Activated CD4-positive, alpha-beta T cell treated with anti-CD3 and anti-CD28 coated beads for 4 hours (primary cell): ENCODE data around the gene CYSTM1.
A peak's percentile ranks its signal among the peaks of the same experiment; 100 is the strongest.

Experiments
- DNase-seq, 2 donors: peaks; one replicate each; pipeline ENCODE4 v3.0.0-alpha.2; 2020

CYSTM1 gene

DNA sequence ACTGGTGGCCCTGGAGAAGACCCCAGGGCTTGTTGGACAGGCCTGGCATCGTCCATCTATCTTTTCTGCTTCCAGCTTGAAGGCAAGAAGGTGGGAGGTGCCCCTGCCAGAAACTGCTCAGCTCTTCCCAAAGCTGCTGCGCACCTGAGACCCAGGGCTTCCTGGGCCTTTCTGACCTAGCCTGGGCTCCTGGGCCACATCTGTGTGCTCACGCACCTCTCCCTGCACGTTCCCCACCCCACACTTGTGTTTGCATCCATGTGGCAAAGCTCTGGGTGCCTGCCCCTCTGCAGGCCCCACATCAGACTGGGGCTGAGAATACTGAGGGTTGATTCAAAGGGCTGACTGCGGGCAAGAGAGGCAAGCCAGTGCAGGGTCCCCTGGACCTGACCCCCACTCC lies 64.5 kb downstream of the CYSTM1 start:
- no peak for DNase-seq

DNA sequence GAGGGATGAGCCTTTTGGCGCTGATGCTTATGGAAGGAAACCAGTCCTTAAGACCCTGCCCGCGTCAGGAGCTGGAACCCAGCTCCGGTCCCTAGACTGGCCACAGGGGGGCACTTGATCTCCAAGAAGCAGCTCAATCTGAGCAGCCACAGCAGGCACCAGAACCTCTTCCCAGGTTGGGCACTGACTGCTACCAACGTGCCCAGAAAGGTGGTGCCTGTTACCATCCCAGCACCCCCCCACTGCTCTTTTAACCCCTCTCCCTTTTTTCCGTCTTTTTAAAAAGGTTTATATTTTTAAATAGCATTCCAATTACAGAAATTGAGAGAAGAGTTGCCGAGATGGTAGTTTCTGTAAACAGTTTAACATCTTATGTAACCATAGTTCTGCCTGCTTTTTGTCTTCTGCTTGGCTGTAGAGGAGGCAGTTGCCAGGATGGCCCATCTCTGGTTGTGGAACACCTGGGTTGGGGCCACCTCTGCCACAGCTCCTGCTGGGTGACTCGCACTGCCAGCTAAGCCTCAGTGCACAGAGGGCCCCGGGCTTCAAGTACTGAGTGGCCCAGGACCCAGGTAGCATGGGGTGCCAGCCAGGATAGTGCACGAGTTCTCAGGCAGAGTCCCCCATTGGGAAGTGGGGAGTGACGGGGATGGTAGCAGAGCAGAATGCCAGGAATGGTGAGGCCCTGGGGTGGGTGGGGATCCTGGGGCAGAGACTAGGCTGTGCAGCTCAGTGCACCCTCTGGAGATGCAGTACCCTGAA lies 65.1 kb downstream of the CYSTM1 start:
- DNase-seq: peak; percentile 58 to 60

GRCh38 chr5:140240987-140241706 lies 66.2 kb downstream of the CYSTM1 start:
- no peak for DNase-seq

- no peak for DNase-seq
These were observed 67.1 kb downstream of the CYSTM1 start for GRCh38 chr5:140242099-140242498.

DNA sequence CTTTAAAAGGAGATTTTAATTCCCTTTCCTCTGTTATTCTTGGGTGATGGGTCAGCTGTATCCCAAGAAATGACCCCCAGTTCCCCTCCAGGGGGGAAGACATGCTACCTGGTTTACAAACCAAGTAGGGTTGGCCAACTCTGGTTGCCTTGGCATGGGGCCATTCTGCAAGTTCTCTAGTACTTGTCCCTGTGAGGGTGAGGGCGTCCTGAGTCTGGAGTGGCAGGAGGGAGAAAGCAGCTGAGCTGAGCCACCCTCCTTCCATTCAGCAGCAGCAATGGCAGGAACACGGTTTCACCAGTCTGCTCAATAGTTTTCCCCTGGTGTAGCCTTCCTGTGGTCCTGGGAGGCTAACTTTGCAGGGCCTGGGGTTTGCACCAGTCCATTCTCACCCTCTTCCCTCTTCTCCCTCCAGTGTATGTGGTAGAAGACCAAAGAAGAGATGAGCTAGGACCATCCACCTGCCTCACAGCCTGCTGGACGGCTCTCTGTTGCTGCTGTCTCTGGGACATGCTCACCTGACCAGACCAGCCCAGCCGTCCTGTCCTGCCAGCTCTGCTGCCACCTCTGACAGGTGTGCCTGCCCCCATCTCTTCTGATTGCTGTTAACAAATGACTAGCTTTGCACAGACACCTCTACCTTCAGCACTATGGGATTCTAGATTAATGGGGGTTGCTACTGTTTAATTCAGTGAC lies 68.0 kb downstream of the CYSTM1 start:
- DNase-seq: no peak

GRCh38 chr5:140243706-140244250 lies 68.8 kb downstream of the CYSTM1 start:
- DNase-seq: no peak

DNA sequence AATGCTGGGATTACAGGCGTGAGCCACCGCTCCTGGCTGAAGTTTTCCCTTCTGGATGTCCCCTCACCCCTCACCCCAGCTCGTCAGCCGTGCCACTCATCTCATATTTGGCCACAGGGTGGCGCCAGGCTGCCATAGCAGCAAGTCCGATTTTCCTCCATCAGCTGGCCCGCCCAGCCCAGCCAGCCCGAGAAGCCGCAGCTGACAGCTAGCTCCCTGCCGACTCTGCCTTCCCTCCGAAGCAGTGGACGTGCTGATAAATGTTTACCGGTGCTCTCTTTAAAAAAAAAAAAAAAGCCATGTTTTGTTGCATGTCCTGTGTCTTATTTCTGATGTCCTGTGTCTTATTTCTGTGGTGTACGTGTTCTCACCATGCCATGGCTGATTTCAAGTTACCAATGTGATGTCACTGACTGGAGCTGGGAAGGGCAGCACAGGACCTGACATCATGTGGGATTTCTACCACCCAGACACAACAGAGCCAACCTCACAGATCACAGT lies 69.6 kb downstream of the CYSTM1 start:
- peak; percentile 76 to 81 for DNase-seq

GRCh38 chr5:140245341-140245740 lies 70.4 kb downstream of the CYSTM1 start:
- no peak for DNase-seq

DNA sequence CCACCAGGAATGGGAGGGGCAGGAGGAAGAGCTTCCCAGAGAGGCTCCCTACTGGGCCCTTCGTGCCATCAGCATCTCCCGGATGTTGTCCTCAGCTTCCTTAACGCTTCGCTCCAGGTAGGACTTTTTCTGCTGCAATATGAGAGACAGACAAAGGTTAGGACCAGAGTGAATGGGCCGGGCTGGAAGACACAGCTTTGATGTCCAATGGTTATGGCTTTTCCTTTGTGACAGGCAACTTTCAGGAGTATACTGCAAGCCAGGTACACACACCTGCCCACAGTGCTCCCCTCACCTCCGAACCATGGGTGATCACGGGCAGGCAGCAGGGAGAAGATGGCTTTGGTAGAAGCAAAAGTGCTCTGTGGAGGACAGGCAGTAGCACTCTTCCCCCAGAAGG lies 70.9 kb downstream of the CYSTM1 start:
- DNase-seq: no peak

DNA sequence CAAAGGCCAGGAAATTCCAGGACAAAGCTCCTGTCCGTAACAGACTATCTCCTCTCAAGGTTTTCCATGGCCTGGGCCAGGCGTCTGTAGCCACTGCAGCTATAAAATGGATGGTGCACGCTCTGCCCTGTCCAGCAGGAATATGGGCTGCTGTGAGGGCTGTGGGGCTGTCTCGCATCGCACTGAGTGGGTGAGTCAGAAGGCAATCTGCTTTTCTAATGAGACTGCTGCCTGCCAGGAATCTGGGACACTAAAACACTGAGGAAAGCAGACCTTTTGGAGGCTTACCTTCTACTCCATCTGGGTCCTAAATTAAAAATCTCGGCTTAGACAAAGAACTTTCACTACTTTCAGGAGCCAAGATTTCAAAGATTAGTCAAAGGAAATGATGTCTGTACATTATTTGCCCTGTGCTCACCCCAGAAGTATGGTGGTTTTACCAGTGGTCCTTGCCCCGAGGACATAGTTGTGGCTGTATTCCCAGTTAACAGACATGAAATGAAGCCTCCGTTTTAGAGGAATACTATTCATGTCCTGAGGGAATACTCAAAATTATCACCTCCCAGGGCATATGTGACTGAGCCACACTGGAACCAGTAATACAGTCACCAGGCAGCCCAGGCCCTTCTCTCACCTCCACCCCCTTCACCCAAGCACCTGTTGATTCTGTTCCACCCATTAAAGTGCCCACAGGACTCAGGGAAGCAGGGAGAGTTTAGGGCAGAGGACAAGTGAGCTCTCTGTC lies 71.6 kb downstream of the CYSTM1 start:
- no peak for DNase-seq

DNA sequence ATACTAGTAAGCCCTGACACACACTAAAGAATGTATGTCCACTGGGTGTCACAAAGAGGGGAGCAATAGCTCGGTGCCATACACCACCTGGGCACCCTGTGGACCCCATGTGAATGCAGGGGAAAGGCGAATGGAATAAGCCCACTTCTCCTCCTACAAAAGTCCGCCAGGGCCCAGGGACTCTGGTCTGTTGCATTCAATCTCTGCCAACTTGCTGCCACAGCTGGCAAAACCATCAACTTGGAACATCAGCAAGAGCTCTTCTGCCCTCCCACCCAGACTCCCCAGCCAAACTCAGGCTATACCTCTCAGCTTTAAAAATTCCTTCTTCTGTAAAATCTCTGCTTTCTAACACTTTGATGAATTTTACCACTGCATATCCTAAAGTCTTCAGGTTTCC lies 73.4 kb downstream of the CYSTM1 start:
- no peak for DNase-seq

DNA sequence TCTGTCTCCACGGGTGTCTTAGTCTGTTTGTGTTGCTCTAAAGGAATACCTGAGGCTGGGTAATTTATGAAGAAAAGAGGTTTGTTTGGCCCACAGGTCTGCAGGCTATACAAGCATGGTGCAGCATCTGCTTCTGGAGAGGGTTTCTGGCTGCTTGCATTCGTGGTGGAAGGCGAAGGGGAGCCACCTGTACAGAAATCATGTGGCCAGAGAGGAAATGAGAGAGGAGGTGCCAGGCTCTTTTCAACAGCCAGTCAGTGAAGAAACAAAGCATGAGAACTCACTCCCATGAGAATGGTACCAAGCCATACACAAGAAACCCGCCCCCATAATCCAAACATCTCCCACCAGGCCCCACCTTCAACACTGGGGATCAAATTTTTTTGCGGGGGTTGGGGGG lies 74.5 kb downstream of the CYSTM1 start:
- no peak for DNase-seq

DNA sequence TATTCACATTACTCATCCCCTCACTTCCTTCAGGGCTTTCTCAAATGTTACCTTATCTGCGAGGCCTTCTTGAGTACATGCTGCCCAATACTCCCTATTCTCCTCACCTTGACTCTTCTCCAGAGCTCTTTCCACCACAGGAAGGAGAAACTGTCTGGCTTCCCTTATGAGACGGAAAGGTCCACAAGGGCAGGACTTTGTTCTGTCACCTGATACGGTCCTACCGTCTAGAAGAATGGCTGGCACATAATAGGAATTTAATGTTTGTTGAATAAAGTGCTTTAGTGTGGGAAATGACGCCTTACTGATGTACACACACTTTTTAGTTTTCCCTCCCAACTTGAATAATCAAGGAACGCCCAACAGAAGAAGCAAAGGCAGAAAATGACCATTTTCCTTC lies 75.4 kb downstream of the CYSTM1 start:
- DNase-seq: no peak

- DNase-seq: peak; percentile 62 to 64
These were observed 76.6 kb downstream of the CYSTM1 start for GRCh38 chr5:140251527-140251973.

DNA sequence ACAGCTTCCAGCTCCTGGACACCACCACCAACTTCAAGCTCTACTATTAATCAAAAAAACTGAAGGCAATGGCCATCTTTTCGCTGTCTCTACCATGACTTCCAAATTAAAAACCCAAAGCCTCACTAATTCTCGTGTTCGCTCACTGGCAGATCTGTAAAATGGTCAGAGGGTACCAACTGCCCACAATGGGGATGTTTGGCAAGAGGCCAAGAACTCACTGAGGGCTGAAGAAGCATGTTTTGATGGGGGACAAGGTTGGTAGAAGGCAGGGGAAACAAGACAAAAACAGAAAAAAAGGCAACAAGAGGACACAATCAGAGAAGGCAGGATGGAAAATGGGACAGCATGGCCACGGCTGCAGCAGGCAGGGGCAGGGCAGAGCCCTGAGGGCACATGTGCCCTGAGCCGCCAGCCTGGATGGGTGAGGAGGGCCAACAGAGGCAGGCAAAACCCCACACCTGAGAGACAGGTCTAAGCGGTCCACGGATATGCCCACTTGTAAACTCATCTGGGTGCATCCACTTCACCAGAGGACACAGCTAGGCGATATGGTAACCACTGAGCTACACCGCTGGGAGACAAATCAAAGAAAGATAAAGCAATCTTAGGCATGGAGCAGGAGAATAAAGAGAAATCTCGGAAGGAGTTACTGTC lies 77.6 kb downstream of the CYSTM1 start:
- no peak for DNase-seq

DNA sequence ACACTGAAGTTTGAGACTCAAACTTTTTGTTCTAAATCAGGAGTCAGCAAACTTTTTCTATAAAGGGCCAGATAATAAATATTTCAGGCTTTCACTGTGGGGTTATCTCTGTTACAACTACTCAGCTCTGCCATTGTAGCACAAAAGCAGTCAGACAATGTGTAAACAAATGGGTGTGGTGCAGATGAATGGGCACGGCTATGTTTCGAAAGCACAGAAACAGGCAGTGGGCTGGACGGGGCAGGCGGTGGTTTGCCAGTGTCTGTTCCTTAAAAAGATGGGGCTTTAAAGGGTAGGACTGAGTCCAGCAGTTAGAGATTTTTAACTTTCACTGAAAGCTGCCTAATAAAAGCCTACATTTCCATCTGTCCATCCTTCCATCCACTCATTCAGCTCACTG lies 79.0 kb downstream of the CYSTM1 start:
- DNase-seq: no peak

- DNase-seq: no peak
These were observed 80.6 kb downstream of the CYSTM1 start for GRCh38 chr5:140255460-140256157.

DNA sequence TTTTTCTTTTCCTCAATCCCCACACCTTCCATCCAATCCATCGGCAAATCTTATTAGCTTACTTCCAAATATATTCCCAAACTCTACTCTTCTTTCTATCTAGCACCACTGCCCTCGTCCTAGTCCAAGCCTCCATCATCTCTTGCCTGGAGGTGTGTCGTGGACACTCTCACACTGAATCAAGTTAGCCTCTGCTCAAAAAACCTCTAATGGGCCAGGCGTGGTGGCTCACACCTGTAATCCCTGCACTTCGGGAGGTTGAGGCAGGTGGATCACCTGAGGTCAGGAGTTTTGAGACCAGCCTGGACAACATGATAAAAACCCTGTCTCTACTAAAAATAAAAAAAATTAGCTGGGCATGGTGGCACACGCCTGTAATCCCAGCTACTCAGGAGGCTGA lies 81.7 kb downstream of the CYSTM1 start:
- DNase-seq: no peak

GRCh38 chr5:140258016-140258415 lies 83.0 kb downstream of the CYSTM1 start:
- no peak for DNase-seq

- DNase-seq: no peak
These were observed 83.9 kb downstream of the CYSTM1 start for GRCh38 chr5:140258873-140259272.

DNA sequence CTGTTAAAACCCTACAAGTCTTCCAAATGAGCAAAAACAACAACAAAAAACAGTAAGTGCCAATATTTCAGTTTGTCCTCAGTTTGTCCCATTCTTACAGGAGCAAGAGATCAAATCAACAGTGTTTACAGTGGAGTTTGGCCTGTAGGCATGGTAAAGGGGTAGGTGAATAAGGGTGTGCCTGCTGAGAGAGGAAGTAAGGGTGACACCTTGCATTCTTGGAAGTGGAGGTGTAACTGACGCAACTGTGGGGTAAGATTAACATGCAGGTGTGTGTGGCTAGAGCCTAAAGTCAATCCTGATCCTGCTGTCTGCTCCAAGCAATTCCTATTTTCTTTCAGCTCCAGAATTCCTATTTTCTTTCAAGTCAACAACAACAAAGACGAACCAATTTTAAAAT lies 84.5 kb downstream of the CYSTM1 start:
- peak in 1 of 2 donors; percentile 20 for DNase-seq
